HepG2 (cell line): ENCODE results near the gene CYP4A22. TPM values are rescaled to one million over a fixed set of nuclear protein-coding genes. Genes with fewer than 3 reads are reported as not detected.

Experiments used
- DDIT3 ChIP-seq: sonication (generic); formaldehyde crosslinking; IDR thresholded peaks from 2 replicates; pipeline ENCODE4 v1.4.0; 2020; ENCODE audit warnings: mild to moderate bottlenecking, missing genetic modification reagents
- DMTF1 ChIP-seq: sonication (generic); formaldehyde crosslinking; IDR thresholded peaks from 2 replicates; pipeline ENCODE4 v1.4.0; 2020; ENCODE audit warnings: mild to moderate bottlenecking, missing genetic modification reagents
- FOXJ3 ChIP-seq: sonication (generic); formaldehyde crosslinking; IDR thresholded peaks from 2 replicates; pipeline ENCODE4 v1.4.0; 2020; ENCODE audit warnings: missing genetic modification reagents, mild to moderate bottlenecking, borderline replicate concordance
- HNRNPLL ChIP-seq: fragments of 200-400 bp; formaldehyde crosslinking; IDR thresholded peaks from 2 replicates; pipeline ENCODE4 v1.6.1; 2017; ENCODE audit warnings: mild to moderate bottlenecking, low read depth, low read length; ENCODE audit not compliant: poor library complexity, severe bottlenecking
- MXD3 ChIP-seq: IDR thresholded peaks from 2 replicates; pipeline ENCODE4 v1.6.1; 2016; ENCODE audit warnings: mild to moderate bottlenecking, missing biosample characterization, missing genetic modification reagents
- PLRG1 ChIP-seq: fragments of 450-650 bp; conservative IDR thresholded peaks from 2 replicates; pipeline ENCODE4 v1.6.1; 2016
- RORA ChIP-seq: sonication (generic); formaldehyde crosslinking; IDR thresholded peaks from 2 replicates; pipeline ENCODE4 v1.5.0; 2020; ENCODE audit warnings: mild to moderate bottlenecking, missing genetic modification reagents, moderate library complexity
- SIN3A ChIP-seq: IDR thresholded peaks from 2 replicates; pipeline ENCODE4 v1.6.1; 2011; ENCODE audit warnings: low read depth, mild to moderate bottlenecking, control low read depth, low read length, borderline replicate concordance
- SOX6 ChIP-seq, 2 experiments: fragments of 450-650 bp in 1 of 2; sonication (generic) in 1 of 2; formaldehyde crosslinking in 1 of 2; IDR thresholded peaks; 2 replicates each; pipeline versions ENCODE4 v1.4.0 to v1.6.1; 2017 to 2020; ENCODE audit warnings: antibody characterized with exemption in 1 of 2, mild to moderate bottlenecking in 1 of 2, missing genetic modification reagents in 1 of 2
- SUZ12 ChIP-seq: fragments of 150-350 bp; IDR thresholded peaks from 2 replicates; pipeline ENCODE4 v1.6.1; 2014; ENCODE audit warnings: low read depth, low read length
- THRA ChIP-seq: sonication (generic); formaldehyde crosslinking; IDR thresholded peaks from 2 replicates; pipeline ENCODE4 v1.4.0; 2020; ENCODE audit warnings: missing genetic modification reagents, borderline replicate concordance
- YY1 ChIP-seq: IDR thresholded peaks from 2 replicates; pipeline ENCODE4 v1.6.1; 2011; ENCODE audit warnings: low read length, low read depth, moderate library complexity, mild to moderate bottlenecking; ENCODE audit not compliant: insufficient read depth, insufficient replicate concordance
- ZBTB33 ChIP-seq: sonication (generic); formaldehyde crosslinking; IDR thresholded peaks from 2 replicates; pipeline ENCODE4 v1.4.0; 2020; ENCODE audit warnings: missing genetic modification reagents
- ZGPAT ChIP-seq: IDR thresholded peaks from 2 replicates; pipeline ENCODE4 v1.6.1; 2016; ENCODE audit warnings: mild to moderate bottlenecking
- ZIK1 ChIP-seq: sonication (generic); formaldehyde crosslinking; IDR thresholded peaks from 2 replicates; pipeline ENCODE4 v1.5.0; 2020; ENCODE audit warnings: mild to moderate bottlenecking, low read depth, missing genetic modification reagents, borderline replicate concordance
- ZNF232 ChIP-seq: sonication (generic); formaldehyde crosslinking; IDR thresholded peaks from 2 replicates; pipeline ENCODE4 v1.4.0; 2020; ENCODE audit warnings: missing genetic modification reagents, borderline replicate concordance
- ZNF317 ChIP-seq: sonication (generic); formaldehyde crosslinking; IDR thresholded peaks from 2 replicates; pipeline ENCODE4 v1.5.0; 2020; ENCODE audit warnings: mild to moderate bottlenecking, missing genetic modification reagents
- ZNF331 ChIP-seq: sonication (generic); formaldehyde crosslinking; IDR thresholded peaks from 2 replicates; pipeline ENCODE4 v1.4.0; 2020; ENCODE audit warnings: missing genetic modification reagents
- ZNF615 ChIP-seq: sonication (generic); formaldehyde crosslinking; IDR thresholded peaks from 2 replicates; pipeline ENCODE4 v1.5.0; 2020; ENCODE audit warnings: mild to moderate bottlenecking, missing genetic modification reagents, borderline replicate concordance
- ZNF761 ChIP-seq: sonication (generic); formaldehyde crosslinking; conservative IDR thresholded peaks from 2 replicates; pipeline ENCODE4 v1.4.0; 2020; ENCODE audit warnings: mild to moderate bottlenecking, missing genetic modification reagents
- polyA plus RNA-seq, 8 experiments: library from polyadenylated mRNA; depleted of rRNA in 3 of 8; stranded (reverse) in 7 of 8; unstranded in 1 of 8; fragments of >200 nt; fragmentation: Illumina TruSeq in 4 of 8; extraction: Trizol in 4 of 8; gene quantifications; 2 replicates each; pipeline versions ENCODE4 v1.2.1 to v1.2.3, GENCODE V29; 2011 to 2016; ENCODE audit warnings: low read depth in 4 of 8, missing spikeins in 1 of 8, mixed read lengths in 1 of 8; ENCODE audit not compliant: insufficient read depth in 1 of 8
- total RNA-seq, 5 experiments: library from RNA; depleted of rRNA; stranded (reverse); fragments of >200 nt; fragmentation: Illumina TruSeq; extraction: Trizol; gene quantifications; 2 replicates each; pipeline ENCODE4 v1.2.3, GENCODE V29; 2016; ENCODE audit warnings: low read depth in 1 of 5

Gene CYP4A22
- total and polyA plus RNA-seq, 2 of the 13 experiments (the other 11 are each of a cell fraction or from before 2014, with no cell fraction given): not detected

GRCh38 chr1:47179017-47179987 is 42.1 kb downstream of the CYP4A22 start (continued):
- TF ChIP-seq ZNF761 (no peak; the same call in 1 of the 2 replicates), ZNF317 (CRISPR knock-in tag) (no peak), ZNF331 (CRISPR knock-in tag) (peak; percentile 80; the same call in 1 of the 2 replicates), SIN3A (no peak), RORA (CRISPR knock-in tag) (no peak), HNRNPLL (no peak), PLRG1 (no peak), ZBTB33 (CRISPR knock-in tag) (peak; percentile 49; the same call in 1 of the 2 replicates), DMTF1 (no peak), SOX6 (IDR thresholded peaks at IDR 0.05) (no peak), SOX6 (CRISPR knock-in tag; IDR thresholded peaks at IDR 0.05) (peak; percentile 50; the same call in 1 of the 2 replicates), YY1 (peak; percentile 52), ZNF615 (CRISPR knock-in tag) (no peak), FOXJ3 (CRISPR knock-in tag) (no peak), SUZ12 (no peak), MXD3 (CRISPR knock-in tag) (peak; percentile 66; the same call in 1 of the 2 replicates), ZIK1 (no peak), ZNF232 (CRISPR knock-in tag) (no peak), ZGPAT (peak; percentile 84), DDIT3 (CRISPR knock-in tag) (no peak), THRA (peak; percentile 58; the same call in 1 of the 2 replicates)
